NCI-H446 treated with DMSO at 0.1 percent for 48 hours (cell line): Measurements from ENCODE around the gene NPFFR2.
"Not testable (repeated sequence)": the region's sequence is repeated elsewhere in the genome, so short reads cannot be mapped to it uniquely, and the experiment has no call there.

Experiments
- DNase-seq: peaks from one replicate; lab custom pipeline; 2025; lab: John Stamatoyannopoulos, UW

NPFFR2 gene

GRCh38 chr4:72112514-72113156, 80.8 kb downstream of the NPFFR2 start:
- DNase-seq, result no peak

GRCh38 chr4:72118017-72118416, 86.2 kb downstream of the NPFFR2 start:
- no peak for DNase-seq

- DNase-seq, result no peak
These were observed 88.1 kb downstream of the NPFFR2 start for GRCh38 chr4:72119946-72120345.

GRCh38 chr4:72128741-72129140, 96.9 kb downstream of the NPFFR2 start:
- DNase-seq, result no peak

GRCh38 chr4:72136429-72136828, 104.6 kb downstream of the NPFFR2 start:
- no peak for DNase-seq

GRCh38 chr4:72139997-72140396, 108.2 kb downstream of the NPFFR2 start:
- not testable (repeated sequence) for DNase-seq

- no peak for DNase-seq
These were observed 112.4 kb downstream of the NPFFR2 start for GRCh38 chr4:72144241-72144640.

- no peak for DNase-seq
These were observed 120.9 kb downstream of the NPFFR2 start for GRCh38 chr4:72152731-72153130.

- not testable (repeated sequence) for DNase-seq
These were observed 121.8 kb downstream of the NPFFR2 start for GRCh38 chr4:72153634-72154033.

- DNase-seq, result not testable (repeated sequence)
These were observed 137.5 kb downstream of the NPFFR2 start for GRCh38 chr4:72169285-72169684.

- no peak for DNase-seq
These were observed 138.1 kb downstream of the NPFFR2 start for GRCh38 chr4:72169861-72170260.

- DNase-seq, result no peak
These were observed 140.0 kb downstream of the NPFFR2 start for GRCh38 chr4:72171761-72172160.

- no peak for DNase-seq
These were observed 147.5 kb downstream of the NPFFR2 start for GRCh38 chr4:72179342-72179741.

- DNase-seq, result no peak
These were observed 154.9 kb downstream of the NPFFR2 start for GRCh38 chr4:72186714-72187113.

GRCh38 chr4:72194046-72194445, 162.2 kb downstream of the NPFFR2 start:
- DNase-seq, result no peak

- no peak for DNase-seq
These were observed 162.7 kb downstream of the NPFFR2 start for GRCh38 chr4:72194453-72194852.
